NCI-H2227 (cell line): Measurements from ENCODE around the gene GAP43.
A peak's percentile ranks its signal among the peaks of the same experiment; 100 is the strongest.
"Not testable (repeated sequence)": the region's sequence is repeated elsewhere in the genome, so short reads cannot be mapped to it uniquely, and the experiment has no call there.

ENCODE experiments used
- DNase-seq: peaks from one replicate; lab custom pipeline; 2025; ENCODE audit not compliant: unreplicated experiment; lab: John Stamatoyannopoulos, UW

The GAP43 gene

GRCh38 chr3:115695090-115695489, 71.8 kb downstream of the GAP43 start:
- DNase-seq = no peak

GRCh38 chr3:115697263-115698053, 74.1 kb downstream of the GAP43 start:
- no peak for DNase-seq

GRCh38 chr3:115698851-115699591, 75.7 kb downstream of the GAP43 start:
- peak; percentile 84 for DNase-seq

- no peak for DNase-seq
These were observed 76.4 kb downstream of the GAP43 start for GRCh38 chr3:115699706-115700105.

GRCh38 chr3:115702598-115702997, 79.3 kb downstream of the GAP43 start:
- no peak for DNase-seq

- DNase-seq = no peak
These were observed 81.5 kb downstream of the GAP43 start for GRCh38 chr3:115704661-115705338.

GRCh38 chr3:115706311-115706829, 83.1 kb downstream of the GAP43 start:
- no peak for DNase-seq

- DNase-seq = no peak
These were observed 85.2 kb downstream of the GAP43 start for GRCh38 chr3:115708540-115708939.

GRCh38 chr3:115709093-115709492, 85.8 kb downstream of the GAP43 start:
- DNase-seq = no peak

GRCh38 chr3:115709931-115710330, 86.6 kb downstream of the GAP43 start:
- DNase-seq = no peak

GRCh38 chr3:115710799-115711198, 87.5 kb downstream of the GAP43 start:
- DNase-seq = no peak

- DNase-seq = no peak
These were observed 89.6 kb downstream of the GAP43 start for GRCh38 chr3:115712871-115713270.

GRCh38 chr3:115713284-115713683, 90.0 kb downstream of the GAP43 start:
- DNase-seq = peak; percentile 87

- DNase-seq = peak; percentile 10
These were observed 92.0 kb downstream of the GAP43 start for GRCh38 chr3:115715241-115715745.

GRCh38 chr3:115720983-115721382, 97.7 kb downstream of the GAP43 start:
- no peak for DNase-seq

GRCh38 chr3:115725800-115726199, 102.5 kb downstream of the GAP43 start:
- no peak for DNase-seq

- DNase-seq = no peak
These were observed 103.8 kb downstream of the GAP43 start for GRCh38 chr3:115727135-115727534.

- DNase-seq = no peak
These were observed 104.7 kb downstream of the GAP43 start for GRCh38 chr3:115728013-115728412.

- not testable (repeated sequence) for DNase-seq
These were observed 113.0 kb downstream of the GAP43 start for GRCh38 chr3:115736341-115736740.

- no peak for DNase-seq
These were observed 118.3 kb downstream of the GAP43 start for GRCh38 chr3:115741650-115742049.

GRCh38 chr3:115744516-115744915, 121.2 kb downstream of the GAP43 start:
- DNase-seq = not testable (repeated sequence)
